SIG-M5 treated with dmso at 0.1 percent for 504 hours (cell line): ENCODE measurements around the gene SIRT2.
"Not testable (repeated sequence)": the region's sequence is repeated elsewhere in the genome, so short reads cannot be mapped to it uniquely, and the experiment has no call there.

ENCODE experiments used
- DNase-seq: peaks from one replicate; lab custom pipeline; 2025; ENCODE audit not compliant: unreplicated experiment; lab: John Stamatoyannopoulos, UW

Gene SIRT2

DNA sequence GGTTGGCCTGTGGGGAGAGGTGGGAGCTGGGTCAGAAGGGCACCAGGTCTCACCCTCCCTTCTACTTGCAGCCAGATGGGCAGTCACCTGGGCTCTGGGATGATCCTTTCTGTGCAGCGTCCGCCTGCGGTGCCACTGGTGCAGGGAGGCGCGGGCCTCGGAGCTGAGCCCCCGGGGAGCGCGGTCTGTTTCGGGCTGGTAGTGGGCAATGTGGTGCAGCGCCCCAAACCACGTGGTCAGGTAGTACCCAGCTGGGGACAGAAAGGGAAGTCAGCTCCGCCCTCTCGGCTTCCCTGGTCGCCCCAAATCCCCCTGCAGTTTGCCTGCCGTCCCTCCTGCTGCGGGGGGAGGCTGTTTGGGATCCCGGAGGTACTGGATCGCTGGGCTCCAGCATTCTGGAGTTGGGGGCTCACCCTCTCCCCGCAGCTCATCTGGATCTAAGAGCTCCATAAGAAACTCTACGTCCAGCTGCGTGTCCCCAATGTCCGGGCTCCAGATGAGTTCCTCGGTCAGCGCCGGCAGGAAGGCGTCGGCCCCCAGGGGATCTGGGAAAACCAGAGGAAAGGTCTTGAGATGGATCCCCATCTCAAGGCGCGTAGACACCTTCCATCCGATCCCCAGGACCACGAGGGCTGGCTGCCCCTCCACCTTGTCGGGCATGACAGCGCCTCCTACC is 30.1 kb downstream of the SIRT2 start:
- DNase-seq, result no peak

DNA sequence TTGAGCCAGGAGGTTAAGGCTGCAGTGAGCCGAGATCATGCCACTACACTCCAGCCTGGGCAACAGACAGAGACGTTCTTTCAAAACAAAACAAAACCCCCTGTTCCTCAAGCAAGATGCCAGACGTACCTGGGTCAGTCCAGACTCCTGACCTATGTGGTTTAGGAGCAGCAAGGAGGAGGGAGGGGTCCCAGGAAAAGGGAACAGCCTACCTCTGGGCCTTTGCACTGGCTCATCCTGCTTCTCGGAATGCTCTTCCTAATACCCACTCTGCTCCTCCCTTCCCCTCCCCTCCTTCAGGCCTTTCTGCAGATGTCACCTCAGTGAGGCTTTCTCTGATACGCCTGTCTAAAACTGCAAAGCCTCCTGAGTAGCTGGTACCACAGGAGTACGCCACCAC is 30.9 kb downstream of the SIRT2 start:
- DNase-seq, result no peak

DNA sequence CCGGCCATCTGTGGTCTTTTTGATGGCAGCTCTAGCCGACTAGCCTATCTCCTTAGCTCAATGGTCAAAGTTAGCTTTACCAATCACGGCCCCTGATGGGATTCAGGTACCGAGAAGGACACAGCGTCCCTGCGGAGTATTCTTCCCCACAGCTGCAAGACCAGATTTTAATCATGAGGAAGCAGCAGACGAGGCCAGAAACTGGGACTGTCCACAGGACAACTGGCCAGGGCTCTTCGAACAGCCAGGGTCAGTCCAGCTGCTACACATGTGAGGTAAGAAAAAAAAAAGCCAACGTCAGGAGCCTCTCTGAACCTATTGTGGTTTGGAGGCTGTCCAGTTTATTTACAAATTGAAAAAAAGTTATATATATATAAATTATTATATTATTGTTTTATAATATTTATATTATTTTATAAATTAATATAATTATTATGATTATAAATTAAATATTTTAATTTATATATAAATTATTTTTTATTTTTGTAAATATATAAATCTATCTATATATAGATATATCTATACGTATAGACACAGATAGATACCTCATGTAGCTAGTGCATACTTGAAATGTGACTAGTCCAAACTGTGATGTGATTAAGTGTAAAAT is 32.1 kb downstream of the SIRT2 start:
- DNase-seq, result no peak

DNA sequence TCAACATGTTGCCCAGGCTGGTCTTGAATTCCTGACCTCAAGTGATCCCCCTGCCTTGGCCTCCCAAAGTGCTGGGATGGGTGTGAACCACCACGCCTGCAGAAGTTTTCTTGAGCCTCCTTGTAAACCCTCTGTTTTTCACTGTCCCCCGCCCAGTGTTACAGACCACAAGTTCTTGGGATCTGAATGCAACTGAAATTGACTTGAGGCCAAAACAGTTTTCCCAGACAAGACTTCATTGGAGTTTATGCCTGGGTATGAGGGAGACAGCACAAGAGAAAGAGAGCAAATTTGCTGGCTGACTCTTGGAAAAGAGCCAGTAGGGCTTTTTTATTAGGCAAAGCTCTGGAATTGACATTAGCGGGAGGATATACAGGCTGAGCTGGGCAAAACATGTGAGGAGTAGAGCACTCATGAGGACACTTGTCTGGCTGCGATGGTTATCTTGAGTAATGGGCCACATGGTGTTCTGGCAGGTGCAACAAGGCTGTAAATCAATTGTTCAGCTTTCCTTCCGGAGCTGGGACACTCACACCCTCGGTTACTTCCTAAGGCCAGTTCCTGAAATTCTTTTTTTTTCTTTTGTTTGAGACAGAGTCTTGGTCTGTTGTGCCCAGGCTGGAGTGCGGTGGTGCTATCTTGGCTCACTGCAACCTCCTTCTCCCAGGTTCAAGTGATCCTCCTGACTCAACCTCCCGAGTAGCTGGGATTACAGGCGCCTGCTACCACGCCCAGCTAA is 36.9 kb downstream of the SIRT2 start:
- no peak for DNase-seq

DNA sequence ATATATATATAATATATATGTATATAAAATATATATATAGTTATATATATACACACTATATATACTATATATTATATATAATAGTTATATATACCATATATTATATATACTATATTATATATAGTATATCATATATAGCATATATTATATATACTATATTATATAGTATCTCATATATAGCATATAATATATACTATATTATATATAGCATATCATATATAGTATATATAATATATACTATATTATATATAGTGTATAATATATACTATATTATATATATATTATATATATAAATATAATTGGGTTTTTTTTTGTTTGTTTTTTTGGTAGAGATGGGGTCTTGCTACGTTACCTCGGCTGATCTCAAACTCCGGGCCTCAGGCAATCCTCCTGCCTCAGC is 38.0 kb downstream of the SIRT2 start:
- no peak for DNase-seq

DNA sequence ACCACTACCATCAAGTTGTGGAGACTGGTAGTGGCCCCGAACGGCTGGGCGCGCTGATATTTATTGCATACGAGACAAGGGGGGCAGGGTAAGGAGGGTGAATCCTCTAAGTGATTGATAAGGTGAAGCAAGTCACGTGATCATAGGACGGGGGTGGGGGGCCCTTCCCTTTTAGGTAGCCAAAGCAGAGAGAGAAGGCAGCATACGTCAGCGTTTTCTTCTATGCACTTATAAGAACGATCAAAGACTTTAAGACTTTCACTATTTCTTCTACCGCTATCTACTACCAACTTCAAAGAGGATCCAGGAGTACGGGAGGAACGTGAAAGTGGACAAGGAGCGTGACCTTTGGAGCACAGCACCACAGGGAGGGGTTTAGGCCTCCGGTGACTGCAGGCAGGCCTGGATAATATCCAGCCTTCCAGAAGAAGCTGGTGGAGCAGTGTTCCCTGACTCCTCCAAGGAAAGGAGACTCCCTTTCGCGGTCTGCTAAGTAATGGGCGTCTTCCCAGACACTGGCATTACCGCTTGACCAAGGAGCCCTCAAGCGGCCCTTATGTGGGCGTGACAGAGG is 39.7 kb downstream of the SIRT2 start:
- DNase-seq, result not testable (repeated sequence)

DNA sequence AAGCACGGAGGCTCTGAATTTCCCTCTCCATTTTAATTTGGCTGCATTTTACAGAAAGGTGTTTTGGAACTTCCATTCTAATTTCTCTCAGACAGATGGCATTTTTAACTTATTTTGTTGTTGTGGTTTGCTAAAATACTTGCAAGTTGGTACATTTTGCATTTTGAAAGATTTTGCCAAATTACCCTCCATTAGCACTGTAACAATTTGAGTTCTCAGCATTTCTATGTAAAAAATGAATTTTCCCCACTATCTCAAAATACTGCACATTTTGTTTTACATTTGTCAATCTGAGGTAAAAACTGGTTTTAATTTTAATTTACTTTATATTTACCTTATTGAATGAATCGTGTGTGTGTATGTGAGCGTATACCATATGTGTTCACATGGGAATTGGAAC is 42.6 kb downstream of the SIRT2 start:
- no peak for DNase-seq

DNA sequence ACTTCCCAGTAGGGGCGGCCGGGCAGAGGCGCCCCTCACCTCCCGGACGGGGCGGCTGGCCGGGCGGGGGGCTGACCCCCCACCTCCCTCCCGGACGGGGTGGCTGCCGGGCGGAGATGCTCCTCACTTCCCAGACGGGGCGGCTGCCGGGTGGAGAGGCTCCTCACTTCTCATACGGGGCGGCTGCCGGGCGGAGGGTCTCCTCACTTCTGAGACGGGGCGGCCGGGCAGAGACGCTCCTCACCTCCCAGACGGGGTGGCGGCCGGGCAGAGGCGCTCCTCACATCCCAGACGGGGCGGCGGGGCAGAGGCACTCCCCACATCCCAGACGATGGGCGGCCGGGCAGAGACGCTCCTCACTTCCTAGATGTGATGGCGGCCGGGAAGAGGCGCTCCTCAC is 43.7 kb downstream of the SIRT2 start:
- DNase-seq, result not testable (repeated sequence)

DNA sequence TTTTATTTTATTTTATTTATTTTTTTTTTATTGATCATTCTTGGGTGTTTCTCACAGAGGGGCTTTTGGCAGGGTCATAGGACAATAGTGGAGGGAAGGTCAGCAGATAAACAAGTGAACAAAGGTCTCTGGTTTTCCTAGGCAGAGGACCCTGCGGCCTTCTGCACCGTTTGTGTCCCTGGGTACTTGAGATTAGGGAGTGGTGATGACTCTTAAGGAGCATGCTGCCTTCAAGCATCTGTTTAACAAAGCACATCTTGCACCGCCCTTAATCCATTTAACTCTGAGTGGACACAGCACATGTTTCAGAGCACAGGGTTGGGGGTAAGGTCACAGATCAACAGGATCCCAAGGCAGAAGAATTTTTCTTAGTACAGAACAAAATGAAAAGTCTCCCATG is 44.5 kb downstream of the SIRT2 start:
- not testable (repeated sequence) for DNase-seq

DNA sequence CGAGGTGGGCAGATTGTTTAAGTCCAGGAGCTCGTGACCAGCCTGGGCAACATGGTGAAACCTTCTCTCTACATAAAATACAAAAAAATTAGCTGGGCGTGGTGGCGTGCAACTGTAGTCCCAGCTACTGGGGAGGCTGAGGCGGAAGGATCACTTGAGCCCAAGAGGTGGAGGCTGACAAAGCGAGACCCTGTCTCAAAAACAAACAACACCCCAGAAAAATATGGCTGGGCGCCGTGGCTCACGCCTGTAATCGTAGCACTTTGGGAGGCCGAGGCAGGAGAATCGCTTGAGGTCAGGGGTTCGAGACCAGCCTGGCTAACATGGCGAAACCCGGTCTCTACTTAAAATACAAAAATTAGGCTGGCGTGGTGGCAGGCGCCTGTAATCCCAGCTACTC is 46.2 kb downstream of the SIRT2 start:
- DNase-seq, result no peak

DNA sequence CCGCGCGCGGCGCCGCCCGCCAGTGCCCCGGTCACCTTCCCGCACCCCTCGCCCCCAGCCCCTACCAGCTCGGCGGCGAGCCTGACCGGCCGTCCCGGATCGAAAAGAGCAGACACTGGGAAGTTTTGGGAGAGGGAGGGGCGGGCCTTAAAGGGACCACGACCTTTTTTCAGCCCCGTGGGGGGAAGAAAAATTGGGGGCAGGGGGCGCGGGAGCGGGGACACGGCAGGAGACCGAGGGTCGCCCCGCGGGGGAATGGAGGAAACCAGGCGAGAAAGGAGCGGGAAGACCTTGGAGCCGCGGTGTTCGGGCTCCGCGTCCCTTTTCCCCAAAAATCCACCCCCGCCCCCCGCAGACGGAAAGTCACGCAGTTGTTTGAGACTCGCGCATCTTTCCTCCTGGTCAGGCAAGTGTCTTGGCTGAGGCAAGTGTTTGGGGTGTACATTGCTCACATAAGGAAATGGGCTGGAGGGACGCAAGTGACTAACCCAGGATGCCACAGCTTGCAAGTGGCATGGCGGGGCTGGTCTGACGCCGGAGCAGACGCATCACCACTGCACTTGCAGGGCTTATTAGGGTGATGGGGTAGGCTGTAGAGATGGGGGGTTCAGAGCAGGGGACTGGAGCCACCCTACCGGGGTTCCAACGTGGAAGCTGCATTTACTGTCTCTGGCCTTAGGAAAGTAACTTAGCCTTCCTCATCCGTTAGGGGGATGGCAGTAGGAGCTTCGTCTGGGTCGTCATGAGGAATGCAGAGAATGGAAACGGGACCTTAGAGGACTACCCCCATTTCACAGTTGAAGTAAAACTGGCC is 47.0 kb downstream of the SIRT2 start:
- DNase-seq, result peak; percentile 64

DNA sequence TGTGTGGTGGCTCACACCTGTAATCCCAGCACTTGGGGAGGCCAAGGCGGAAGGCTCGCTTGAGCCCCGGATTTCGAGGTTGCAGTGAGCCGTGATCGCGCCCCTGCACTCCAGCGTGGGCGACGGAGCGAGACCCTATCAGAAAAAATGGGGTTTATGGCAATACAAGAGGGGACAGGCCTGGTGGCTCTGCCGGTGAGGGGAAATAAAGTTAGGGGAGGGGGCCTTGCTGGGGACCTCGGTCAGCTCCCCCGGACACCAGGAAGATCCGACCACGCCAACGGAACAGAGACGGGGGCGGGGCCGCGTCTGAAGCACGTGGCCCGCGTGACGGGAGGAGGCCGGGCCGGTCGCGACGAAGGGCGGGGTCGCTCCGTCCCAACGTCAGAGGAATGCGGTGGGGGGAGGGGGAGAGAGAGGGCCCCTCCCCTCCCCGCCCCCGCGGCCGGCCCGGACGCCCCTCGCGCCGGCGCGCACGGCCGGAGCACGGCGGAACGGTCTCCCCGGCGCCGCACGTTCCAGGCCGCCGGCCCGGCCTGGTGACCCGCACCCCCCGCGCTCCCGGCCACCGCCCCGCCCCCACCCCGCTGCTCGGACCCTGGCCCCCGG is 47.7 kb downstream of the SIRT2 start:
- peak; percentile 87 for DNase-seq

DNA sequence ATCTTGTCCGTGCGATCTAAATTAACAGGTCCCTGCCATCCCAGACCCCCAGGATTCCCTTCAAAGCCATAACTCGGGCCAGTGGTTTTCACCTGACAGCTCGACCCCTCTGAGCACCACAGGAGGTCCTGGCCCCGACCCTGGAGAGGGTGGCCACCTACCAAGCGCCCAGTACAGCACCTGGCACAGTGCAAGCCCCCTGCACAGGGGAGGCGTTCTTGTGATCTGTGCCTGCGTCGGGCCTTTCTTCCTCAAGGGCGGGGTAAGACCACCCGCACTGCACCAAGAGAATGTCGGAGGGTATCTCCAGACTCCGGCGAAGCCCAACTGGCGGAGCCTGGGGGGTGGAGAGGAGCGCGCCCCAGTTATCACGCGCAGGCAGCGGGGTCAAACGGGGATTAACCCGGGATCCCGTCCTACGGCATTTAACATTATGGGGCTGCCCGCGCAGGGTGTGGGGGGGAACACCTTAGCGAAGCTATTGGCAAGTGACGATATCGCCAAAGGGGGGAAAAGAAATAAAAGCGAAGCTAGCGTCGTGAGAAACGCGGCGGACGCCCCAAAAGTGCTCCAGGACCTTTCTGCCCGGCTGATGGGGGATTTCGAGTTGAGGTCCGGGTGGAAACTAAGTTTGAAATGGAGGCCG is 48.3 kb downstream of the SIRT2 start:
- DNase-seq, result no peak

DNA sequence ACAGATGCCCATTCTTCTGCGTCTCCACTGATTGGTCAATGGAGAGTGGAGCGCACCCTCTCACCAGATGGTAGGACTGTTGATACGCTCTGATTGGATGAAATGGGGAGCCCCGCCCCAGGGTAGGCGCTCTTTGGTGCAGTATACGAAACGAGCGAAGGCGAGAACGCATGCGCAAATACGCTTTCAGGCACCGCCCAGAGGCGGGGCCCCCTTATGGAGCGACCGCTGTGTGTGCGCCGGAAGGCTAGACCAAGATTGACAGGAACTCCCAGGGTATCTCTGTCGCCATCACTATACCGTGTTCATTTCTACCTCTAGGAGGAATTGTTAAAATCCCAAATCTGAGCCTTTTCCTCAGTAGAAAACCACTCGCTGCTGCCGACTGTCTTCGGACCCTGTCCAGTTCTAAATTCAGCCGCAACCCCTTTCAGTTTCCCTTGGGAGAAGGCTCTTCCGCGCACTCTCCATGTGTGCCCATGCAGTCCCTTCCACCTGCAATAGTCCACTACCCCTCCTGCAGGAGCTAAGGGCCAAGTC is 48.9 kb downstream of the SIRT2 start:
- DNase-seq, result no peak

DNA sequence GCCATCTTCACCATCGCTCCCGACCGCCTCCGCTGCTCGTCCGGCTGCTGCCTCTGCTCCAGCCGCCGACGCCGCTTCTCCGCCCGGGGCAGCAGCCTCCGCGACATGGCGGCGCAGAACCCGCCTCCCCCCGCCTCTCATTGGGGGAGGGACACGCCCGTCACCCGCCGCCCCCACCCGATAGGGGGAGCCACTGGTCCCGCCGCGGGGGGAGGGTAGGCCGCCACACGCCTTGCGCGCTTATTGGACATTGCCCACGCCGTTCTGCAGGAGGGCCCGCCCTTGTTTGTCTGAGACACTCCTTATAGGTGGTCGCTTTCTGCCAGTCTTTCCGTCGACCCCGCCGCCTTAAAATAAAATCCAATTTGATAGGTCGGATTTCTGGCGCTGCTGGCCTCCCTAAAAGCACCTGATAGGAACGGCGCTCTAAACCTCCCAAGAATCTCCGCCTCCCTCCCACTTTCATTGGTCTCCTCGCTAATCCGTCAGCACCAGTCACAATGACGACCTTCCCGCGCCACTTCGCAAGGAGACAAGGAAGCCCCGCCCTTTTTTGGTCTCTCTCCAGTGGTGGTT is 49.5 kb downstream of the SIRT2 start, which contains the start of gene HNRNPL:
Gene HNRNPL, minus strand, starts transcription at position 127 of the 576 bp plus-strand sequence. Its CDS starts 20 bp downstream, at position 107.
- DNase-seq, result peak; percentile 100

DNA sequence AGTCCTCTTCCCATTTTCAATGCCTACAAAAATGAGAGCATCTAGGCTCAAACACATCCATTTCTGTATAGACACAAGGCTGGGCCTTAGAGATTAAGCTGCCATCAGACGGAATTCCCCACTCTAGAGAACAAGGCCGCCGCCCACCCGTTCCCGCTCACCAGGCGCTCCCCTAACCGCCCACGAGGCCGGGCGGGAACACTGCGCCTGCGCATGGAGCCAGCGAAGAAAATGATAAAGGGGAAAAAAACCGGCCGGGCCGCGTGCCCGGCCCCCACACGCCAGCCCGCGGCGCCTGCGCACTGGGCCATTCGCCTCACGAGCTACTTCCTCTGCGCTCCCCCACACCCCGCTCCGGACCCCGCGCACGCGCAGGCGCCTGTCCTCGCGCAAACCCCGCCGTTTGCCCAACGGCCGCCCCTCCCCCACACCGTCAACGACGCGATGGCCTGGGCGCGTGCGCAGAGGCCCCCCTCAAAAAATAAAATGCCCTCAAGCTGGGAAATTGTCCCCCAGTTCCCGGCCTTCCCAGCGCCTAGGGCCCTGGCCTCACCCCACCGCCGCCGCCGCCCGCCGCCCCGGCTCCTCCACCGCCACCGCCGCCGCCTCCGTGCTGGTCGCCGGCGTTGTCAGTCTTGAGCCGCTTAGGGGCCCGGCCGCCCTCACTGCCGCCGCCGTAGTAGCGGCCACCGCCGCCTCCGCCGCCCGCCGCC is 50.1 kb downstream of the SIRT2 start:
- peak; percentile 86 for DNase-seq

DNA sequence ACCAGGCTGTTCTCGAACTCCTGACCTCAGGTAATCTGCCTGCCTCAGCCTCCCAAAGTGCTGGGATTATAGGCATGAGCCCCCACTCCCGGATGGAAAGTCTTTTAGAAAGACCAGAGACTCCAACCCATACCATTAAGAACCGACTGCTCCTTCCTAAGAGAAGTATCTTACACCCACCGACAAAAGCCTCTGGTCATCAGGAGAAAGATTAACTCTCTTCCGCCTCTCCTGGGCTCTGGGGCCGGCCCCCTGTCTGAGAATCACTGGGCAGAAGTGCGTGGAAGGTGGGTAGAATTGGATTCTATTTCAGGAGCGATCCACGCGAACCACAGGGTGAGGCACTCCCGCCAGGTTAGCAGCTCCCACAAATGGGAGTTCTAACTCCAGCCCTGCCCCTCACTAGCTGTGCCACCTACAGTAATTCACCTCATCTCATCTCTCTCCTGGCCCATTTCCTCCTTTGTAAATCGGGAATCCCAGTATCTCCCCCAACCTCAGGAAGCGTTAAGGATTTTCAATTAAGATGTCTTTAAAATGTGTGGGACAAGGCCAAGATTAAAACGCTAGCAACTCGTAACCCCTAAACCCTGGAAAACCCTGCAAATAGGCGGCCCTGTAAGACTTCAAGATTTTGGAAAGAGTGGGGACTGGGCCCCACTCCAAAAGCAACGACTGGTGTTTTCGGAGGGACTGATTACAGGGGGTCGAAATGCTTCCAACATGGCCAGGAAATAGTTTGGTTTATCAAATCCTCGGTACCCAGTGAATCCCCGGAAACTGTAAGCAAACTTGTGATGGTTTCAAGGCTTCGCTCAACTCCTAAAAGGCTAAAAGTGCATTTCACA is 50.9 kb downstream of the SIRT2 start:
- no peak for DNase-seq

DNA sequence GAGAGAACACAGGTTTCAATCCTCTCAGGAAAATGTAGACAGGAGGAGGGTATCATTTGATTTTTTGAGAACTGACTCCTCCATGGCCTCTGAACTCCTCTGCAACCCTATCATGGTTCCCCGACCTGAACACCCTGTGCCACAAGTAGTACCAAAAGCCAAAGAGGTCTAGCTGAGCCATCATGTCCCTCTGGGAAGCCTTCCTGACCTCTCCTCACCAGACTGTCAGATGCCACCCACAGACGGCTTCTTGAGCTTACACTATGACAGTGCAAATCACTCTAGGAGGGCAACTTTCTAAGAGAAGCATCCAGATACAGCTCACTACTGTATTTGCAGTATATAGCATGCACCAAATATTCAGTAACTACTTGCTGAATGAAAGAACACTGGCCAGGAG is 53.3 kb downstream of the SIRT2 start:
- no peak for DNase-seq
